GM19438 (cell line): Measurements from ENCODE around the gene PODXL.
"Not testable (repeated sequence)": the region's sequence is repeated elsewhere in the genome, so short reads cannot be mapped to it uniquely, and the experiment has no call there.

Experiments
- ATAC-seq: cut with Tn5 transposase; IDR thresholded peaks from one replicate; pipeline ENCODE4 v1.9.1; 2021; ENCODE audit warnings: low read depth; ENCODE audit not compliant: unreplicated experiment

Gene PODXL

DNA sequence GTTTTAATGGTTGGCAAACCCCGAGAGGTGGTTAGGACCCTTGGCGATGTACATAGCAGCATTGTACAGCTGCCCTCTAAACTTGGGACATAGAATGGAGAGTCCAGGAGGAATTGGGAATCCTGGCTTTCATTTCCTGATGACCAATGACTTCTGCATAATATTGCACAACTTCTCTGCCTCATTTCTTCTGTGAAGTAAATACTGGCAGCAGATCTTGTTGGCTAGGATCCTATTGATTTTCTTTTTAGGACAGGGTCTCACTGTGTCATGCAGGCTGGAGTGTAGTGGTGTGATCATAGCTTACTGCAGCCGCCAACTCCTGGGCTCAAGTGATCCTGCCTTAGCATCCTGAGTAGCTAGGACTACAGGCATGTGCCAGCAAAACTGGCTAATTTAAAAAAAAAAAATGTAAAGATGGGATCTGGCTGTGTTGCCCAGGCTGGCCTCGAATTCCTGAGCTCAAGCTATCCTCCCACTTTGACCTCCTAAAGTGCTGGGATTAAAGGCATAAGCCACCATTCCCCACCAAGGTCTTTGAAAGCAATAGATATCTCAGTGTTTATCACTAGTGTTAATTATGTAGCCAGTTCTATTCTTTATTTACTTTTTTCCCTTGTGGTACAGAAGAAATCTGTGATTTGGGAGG is 58.1 kb downstream of the PODXL start:
- no peak for ATAC-seq

DNA sequence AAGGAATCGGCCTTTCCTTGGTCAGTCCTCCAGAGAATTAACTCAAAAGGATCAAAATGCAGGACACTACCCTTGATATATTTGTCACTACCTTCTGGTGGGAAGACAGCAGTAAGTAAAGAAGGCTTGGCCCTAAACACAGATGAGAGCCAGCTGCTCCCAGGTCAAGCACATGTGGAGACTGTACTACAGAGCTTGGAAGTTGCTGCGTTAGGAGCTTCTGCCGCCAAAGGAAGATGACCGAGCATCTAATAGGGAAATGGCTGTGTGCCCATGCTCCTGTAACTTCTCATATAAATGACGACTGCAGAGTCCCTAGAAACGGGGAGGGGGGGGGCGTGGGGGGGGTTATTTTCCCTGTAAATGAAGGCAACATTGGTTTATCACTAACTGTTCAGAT is 59.0 kb downstream of the PODXL start:
- ATAC-seq = no peak

DNA sequence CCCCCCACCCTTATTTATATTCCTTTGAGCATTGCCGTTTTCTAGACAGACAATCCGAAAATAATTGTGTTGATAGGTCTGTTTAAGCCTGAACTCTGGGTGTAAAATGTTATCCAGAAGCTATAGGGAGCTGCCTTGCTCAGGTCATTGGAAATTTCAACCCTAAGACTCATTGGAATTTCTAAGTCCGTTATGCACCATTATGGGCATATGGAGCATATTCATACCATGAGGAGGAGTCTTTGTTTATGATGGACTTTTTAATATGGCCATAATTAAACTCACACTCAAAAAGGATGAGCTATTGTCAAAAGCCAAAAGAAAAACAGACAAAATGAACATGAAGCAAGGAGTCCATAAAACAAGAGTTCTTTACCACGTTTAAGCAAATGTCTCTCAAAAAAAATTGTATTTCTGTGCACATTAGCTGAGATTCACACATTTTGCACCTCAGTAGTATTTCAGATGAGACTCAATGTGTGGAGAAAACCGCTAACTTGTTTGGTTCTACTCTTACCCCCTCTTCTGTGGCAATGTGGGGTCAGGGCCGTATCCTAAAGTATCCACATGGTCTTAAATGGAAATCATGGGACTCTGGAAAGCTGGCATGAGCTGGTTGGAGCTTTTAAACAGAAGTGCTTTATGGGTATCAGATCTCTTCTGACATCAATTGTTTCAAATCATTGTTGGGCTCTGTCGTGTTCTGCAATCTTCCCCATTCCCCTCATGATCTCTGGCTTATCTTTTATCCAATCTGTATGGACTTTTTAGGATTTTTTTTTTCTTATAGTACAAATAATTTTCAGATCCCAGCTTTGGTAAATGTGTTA is 60.5 kb downstream of the PODXL start:
- ATAC-seq = no peak

DNA sequence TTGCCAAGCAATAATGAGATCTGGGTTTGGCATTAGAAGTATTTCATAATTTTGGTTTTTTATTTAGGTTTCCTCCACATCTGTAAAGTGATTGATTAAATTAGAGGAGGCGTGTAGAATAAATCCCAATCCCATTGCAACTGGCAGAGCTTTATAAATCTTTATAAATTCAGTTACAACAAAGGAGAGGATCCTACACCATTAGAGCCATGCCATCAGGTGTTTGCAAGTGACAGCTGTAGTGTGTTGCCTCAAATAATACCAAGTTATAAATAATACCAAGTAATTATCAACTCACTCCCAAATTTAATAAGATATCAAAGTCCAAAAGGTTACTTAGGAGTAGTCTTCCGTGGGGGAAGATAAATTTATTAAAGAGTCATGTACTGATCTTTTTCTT is 62.2 kb downstream of the PODXL start:
- ATAC-seq = no peak

DNA sequence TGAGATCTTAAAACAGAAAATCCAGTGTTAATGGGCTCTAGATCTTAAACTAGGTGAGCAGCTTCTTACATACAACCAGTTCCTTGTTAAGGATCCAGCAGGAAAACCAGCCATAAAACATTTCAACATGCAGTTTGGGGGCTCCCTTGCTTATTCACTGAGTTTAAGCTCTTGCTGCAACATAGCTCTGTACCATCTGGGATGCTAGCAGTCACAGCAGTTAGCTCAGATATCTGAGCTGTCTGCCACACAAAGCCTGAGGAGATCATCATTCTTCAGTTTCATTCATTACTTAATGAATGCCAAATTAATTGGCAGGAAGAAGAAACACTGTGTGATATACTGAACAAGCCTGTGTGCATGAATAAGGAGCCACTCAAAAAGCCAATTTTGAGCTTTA is 62.8 kb downstream of the PODXL start:
- ATAC-seq = no peak

DNA sequence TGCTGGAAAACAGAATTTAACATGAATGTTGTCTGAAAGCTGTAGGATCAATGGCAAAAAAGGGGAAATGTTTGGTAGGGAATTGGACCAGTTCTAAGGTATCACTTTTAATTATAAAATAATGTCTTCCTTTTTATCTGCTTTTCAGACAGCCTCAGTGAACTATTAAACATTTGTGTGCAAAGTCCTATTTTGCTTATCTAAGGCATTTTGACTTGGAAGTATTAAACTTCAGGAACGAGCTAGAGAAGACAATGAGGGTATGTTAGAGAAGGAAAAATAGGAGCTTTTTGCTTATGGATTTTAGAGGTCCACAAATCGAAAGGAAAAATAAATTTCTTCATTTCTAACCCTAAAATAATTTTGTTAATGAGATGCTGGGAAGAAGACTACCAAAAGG is 63.3 kb downstream of the PODXL start:
- ATAC-seq = no peak

DNA sequence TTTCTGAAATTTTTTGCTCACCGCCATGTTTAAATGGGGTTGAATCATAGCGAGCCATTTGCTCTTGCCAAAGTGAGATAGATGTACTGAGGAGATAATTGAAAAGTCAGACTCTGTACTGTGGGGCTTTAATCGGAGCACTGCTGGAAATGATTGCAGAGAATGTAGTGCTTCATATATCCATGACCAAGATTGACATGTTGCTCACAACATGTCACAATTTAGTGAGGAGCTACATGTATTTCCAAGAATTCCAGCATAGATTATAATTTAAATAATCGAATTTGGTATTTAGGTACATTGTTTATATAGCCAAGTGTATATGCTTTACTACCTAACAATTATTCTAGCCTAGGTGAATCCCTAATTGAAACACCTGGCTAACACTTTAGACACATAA is 66.5 kb downstream of the PODXL start:
- ATAC-seq = no peak

DNA sequence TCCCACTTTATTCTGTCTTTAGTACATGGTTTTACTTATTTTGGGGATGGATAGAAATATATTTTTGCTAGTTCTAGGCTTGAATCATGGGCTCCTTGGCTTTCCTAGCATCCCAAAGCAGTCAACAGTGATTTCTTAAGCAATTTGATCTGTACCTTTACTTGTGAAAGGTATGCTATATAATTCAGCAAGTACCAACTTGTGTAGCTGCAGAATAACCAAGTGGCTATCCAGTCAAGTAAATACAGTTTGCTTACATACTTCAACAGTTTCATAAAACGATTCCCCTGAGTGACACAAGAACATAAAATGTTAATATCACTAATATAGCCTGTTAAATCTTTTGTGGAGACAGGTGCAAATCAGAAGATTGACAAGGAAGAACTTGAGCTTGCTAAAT is 67.2 kb downstream of the PODXL start:
- ATAC-seq = no peak

DNA sequence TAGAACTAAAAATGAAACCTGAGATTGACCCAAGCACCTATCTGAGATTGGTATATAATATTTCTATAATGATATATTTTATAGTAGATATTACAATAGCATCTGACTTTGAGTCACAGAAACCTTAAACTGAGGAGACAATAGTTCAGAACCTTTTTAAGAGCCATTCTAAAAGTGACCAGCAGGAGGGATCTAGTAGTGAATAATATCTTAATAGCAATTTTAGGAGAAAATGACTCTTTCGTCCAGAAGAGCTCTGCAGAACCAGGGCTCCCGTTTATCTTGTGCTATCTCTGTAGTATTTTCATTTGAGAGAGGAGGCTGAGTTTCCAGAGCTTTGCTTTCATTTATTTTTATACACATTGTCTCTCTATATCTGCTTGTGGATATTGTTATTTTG is 68.1 kb downstream of the PODXL start:
- ATAC-seq = no peak

DNA sequence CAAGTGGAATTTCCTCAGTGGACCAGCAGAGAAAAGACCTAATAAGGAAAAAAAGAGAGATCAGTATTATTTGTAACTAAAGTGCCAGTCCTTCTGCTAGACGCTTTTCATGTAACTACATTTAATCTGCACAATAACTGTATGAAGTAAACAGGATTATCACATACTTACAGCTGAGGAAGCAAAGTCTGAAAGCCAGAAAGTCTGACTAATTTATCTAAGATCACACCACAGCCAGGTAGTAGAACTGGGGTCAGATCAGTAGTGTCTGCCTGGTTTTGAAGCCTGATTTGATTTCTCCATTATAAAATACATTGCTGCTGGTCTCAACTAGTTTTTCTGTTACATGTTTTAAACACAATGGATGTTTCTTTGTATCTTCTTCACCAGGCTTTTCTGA is 69.2 kb downstream of the PODXL start:
- no peak for ATAC-seq

DNA sequence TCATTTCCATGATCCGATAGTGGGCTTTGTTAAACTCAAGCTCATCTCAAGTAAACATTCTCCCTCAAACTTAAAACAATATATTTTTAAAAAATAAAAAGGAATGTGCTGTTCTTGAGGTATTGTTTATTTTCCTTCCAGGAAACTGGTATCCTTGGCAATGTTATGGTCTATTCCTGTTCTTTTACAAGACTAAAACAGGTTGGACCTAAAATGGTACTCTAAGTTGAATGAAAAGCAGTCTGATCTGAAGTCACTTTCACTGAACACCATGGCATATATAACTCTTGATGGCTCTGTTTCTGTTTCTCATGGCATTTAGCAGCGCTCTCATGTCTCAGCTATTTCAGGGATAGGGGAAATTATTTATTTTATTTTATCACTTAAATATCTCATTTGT is 70.1 kb downstream of the PODXL start:
- no peak for ATAC-seq

DNA sequence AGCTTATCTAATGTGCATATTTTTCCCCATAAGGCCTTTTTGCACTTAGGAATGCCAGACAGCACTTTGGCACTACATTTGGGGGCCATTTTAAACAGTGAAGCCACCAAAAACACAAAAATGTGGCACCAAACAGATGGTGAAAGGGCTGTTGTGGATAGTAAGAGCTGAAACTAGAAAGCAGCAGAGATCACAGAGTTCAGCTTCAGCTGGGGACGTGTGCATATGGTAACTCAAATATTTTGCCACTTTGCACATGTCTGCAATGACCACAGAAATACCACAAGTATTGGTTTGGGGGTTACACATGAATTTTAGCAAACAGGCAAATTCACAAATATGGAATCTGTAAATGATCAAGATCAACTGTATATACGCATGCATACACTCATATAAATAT is 72.8 kb downstream of the PODXL start:
- ATAC-seq = no peak

DNA sequence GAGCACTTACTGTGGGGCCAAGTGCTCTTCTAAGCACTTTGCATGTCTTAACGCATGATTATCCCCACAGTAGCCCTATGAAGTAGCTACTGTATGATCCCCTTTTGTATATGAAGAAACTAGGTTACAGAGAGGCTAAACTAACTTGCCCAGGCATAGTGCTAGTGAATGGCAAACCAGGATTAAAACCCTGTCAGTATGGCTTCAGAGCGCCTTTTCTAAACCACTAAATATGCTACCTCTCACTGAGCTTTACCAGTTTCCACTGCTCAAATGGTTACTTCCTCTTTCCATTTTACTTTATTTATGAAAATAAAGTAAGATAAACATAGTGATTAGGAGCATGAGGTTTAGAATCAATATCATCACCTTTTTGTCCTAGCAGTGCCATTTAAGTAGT is 73.6 kb downstream of the PODXL start:
- ATAC-seq = no peak

DNA sequence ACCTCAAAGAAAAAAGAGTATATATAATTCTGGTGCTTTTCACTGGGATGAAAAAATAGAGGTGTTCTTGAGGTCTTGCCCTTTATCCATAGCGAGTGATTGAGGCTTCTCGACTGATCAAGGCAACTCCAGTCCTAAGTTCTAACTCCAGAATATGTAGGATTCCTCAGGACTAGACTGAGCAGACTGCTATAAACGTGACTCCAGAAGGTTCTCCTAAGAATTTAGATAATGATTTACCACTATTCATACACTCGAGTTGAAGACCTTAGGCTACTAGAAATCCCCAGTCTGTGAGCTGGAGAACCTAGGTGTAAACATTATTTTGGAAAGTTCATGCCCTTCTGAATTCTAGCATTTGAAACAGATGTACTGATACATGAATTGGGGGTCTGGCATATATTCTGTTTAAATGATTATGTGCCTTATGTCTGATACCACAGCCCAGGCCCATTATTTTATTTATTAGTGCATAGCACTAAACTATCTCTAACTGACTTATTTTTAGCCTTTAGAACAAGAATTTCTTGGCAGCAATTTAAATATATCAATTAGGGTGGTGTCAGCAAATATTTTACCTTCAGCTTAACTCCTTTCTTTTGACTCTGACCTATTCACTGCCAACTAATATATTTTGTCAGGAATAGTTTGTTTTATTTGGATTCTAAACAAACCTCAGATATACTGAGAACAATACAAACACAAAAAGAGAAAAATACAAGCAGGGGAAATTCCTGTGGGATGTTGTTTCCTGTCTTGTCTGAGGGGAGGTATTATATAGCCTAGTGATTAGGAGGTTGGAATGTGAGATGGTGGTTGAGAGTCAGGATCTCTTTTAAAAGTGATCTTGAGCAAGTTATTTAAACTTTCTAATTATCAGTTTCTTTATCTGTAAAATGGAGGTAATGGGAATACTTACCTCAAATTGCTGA is 75.8 kb downstream of the PODXL start:
- ATAC-seq = no peak

DNA sequence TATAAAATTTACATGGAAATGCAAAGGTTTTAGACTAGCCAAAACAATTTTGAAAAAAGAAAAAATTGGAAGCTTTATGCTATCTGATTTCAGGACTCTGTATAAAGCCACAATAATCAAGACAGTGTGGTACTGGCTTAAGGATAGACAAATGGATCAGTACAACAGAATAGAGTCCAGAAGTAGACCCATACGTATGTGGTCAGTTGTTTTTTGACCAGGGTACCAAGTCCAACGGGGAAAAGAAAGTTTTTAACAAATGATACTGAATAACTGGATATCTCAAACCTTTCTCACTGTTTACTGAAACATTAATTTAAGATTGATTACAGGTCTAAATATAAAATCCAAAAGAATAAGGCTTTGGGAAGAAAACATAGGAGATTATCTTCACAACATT is 79.7 kb downstream of the PODXL start:
- no peak for ATAC-seq

DNA sequence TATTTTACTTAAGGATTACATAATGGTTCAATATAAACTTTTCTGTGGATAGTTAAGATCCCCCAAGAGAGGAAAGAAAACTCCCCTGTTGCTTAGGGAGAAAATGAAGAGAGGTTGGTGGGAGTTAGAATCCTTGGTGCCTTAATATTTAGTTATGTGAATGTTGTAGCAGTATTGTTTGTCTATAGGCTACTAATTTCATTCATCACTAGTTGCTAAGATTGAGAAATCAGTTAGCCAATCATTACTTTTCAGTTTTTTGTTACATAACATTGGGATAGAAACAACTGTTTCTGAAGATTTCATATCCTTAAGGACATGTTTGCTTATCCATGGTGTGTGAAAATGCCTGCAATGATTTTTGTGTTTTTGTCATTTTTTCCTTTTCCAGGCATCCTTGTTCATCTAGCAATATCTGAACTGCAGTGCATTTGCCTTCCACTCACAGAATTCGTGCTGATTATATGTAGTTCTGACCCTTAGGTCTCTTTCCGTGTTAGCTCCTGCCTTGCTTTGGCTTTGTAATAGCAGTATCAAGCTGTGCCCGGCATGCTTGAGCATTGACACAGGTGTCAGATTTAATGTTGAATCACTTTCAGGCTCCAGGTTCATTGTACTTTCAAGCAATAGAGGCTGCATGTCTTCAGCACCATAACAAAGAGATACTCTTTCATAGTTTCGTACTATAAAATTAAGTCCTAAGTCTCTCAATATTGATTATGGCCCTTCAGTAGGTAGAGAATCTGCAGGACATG is 85.0 kb downstream of the PODXL start:
- no peak for ATAC-seq

DNA sequence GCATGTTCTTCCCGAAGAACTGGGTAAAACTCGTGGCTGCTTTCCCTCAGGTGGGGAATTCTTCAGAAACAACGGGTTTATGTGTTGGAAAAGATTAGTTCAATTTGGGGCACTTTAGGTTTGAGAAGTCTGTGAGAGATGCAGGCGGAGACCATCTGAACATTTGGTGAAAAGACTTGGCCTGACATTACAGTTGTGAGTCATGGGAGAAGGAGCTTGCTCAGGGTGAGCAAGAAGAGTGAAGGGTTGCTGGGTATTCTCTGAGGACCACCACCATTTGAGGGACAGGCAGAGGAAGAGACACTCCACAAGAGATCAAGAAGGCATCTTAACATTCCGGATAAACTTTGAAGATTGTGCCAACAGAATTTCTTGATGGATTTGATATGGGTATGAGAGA is 88.6 kb downstream of the PODXL start:
- ATAC-seq = no peak

DNA sequence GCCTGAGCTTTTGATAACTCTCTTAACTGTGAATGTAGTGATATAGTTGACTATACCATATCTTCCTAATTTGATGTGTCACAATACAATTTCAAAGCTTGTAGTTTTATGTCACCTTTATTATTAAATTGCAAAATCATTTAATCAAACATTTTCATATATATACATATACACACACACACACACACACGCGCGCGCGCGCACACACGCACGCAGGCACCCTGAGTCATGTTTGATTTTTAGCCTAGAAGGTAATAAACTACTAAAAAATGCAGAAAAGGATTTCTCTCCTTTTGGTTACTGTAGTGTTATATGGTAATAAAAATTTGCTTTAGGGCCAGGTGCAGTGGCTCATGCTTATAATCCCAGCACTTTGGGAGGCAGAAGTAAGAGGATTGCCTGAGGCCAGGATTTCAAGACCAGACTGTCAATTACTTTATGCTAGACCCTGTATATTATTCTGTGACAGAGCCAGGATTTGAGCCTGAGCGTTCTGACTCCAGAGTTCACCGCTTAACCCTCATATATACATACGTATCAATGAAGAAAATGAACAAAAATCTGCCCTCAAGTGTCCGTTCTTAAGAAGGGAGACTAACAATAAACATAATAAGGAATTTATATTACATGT is 89.6 kb downstream of the PODXL start:
- ATAC-seq = no peak

DNA sequence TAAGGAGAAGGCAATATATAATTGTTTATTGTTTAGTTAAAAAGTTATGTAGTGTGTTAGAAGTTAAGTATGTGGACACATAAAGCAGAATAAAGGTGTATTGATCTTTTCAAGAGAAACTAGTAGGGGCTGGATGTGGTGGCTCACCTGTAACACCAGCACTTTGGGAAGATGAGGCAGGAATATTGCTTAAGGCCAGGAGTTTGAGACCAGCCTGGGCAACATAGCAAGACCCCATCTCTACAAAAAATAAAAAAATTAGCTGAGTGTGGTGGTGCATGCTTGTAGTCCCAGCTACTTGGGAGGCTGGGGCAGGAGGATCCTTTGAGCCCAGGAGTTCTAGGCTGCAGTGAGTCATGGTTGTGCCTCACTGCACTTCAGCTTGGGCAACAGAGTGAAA is 93.7 kb downstream of the PODXL start:
- not testable (repeated sequence) for ATAC-seq

DNA sequence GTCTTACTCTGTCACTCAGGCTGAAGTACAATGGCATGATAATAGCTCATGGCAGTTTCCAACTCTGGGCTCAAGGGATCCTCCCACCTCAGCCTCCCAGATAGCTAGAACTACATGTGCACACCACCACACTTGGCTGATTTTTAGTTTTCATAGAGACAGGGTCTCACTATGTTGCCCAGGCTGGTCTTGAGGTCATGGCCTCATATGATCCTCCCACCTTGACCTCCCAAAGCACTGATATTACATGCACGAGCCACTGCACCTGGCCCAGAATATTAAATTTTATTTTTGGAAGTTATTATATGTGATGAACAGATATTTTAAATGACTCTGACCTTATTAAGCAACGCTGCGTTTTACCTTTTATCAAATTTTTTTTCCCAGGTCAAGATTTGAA is 94.4 kb downstream of the PODXL start:
- no peak for ATAC-seq
